OCI-LY3 (cell line): Measurements from ENCODE around the gene MRPL23.

Source experiments
- H2AFZ ChIP-seq: fragments of 200-600, 300-600 bp; shearing (Covaris generic); 2 replicates; pipeline ENCODE4 v1.6.0; 2014; ENCODE audit warnings: antibody characterized with exemption, low read depth, low read length
- H3K27ac ChIP-seq: fragments of 200-600, 300-600 bp; sonication (generic); 2 replicates; pipeline ENCODE4 v1.5.1; 2014; ENCODE audit warnings: mild to moderate bottlenecking, low read length, moderate library complexity, mixed read lengths
- H3K27me3 ChIP-seq: fragments of 200-600, 300-600 bp; sonication (generic); 2 replicates; pipeline ENCODE4 v1.6.1; 2014; ENCODE audit warnings: low read depth, low read length, mixed read lengths
- H3K36me3 ChIP-seq: fragments of 200-600, 300-600 bp; sonication (generic); replicated peaks from 2 replicates; pipeline ENCODE3; 2014; ENCODE audit warnings: low read depth, low read length, mixed read lengths
- H3K4me1 ChIP-seq: fragments of 300-600, 200-600 bp; sonication (generic); 2 replicates; pipeline ENCODE4 v1.6.1; 2014; ENCODE audit warnings: low read length, mixed read lengths
- H3K4me2 ChIP-seq: fragments of 200-600, 300-600 bp; sonication (generic); 2 replicates; pipeline ENCODE4 v1.6.1; 2014; ENCODE audit warnings: low read length, mixed read lengths
- H3K4me3 ChIP-seq: fragments of 300-600, 200-600 bp; sonication (generic); 2 replicates; pipeline ENCODE4 v1.5.1; 2014; ENCODE audit warnings: antibody characterized with exemption, mild to moderate bottlenecking, low read length, moderate library complexity
- H3K79me2 ChIP-seq: fragments of 300-600, 200-600 bp; shearing (Covaris generic); 2 replicates; pipeline ENCODE4 v1.6.1; 2014; ENCODE audit warnings: mild to moderate bottlenecking, low read length, mixed read lengths
- H3K9ac ChIP-seq: fragments of 300-600, 200-600 bp; shearing (Covaris generic); 2 replicates; pipeline ENCODE4 v1.6.0; 2014; ENCODE audit warnings: mild to moderate bottlenecking, low read length, moderate library complexity
- H3K9me3 ChIP-seq: fragments of 200-600, 300-600 bp; shearing (Covaris generic); 2 replicates; pipeline ENCODE4 v1.6.1; 2014; ENCODE audit warnings: low read length, mixed read lengths; ENCODE audit not compliant: insufficient read depth
- H4K20me1 ChIP-seq: fragments of 200-600, 300-600 bp; sonication (generic); 2 replicates; pipeline ENCODE4 v1.6.1; 2016; ENCODE audit warnings: low read length, mixed read lengths; ENCODE audit not compliant: insufficient read depth
- EZH2phosphoT487 ChIP-seq: fragments of 200-600 bp; shearing (Covaris generic); IDR thresholded peaks from 2 replicates; pipeline ENCODE4 v1.6.1; 2018; ENCODE audit warnings: antibody characterized with exemption, mixed run types, low read depth
- TF ChIP-seq, protein P1 (sequence below): fragments of 200-600, 300-600 bp; sonication (generic); IDR thresholded peaks from 2 replicates; pipeline ENCODE4 v1.5.1; 2014; ENCODE audit warnings: antibody characterized with exemption, low read length, low read depth

The MRPL23 gene

DNA sequence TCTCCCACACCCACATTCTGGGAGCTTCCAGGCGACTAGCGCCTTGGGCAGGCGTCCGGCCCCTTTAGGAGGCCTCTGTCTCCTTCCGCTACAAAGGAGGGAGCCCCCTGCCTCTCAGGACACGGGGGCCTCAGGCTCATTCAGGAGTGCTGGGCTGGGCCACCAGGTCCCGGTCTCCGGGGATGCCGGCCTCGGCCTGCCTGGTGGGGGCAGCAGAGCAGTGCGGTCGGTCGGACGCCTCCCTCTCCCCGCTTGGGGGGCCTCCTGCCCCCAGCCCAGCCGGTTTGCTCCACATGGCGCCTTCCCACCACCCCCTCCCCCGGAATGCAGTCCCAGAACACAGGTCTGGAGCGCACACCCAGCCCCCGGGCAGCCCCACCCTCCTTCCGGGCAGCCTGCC is 21.9 kb downstream of the MRPL23 start:
- H3K4me2 ChIP-seq = no peak overlapping the region
- H3K9ac ChIP-seq = no peak overlapping the region
- no peak overlapping the region for H3K4me3 ChIP-seq
- H3K27ac ChIP-seq = no peak overlapping the region
- no peaks in the 10 kb centered on the region for H3K9me3 ChIP-seq
- H3K27me3 ChIP-seq = no peaks in the 10 kb centered on the region
- H4K20me1 ChIP-seq = no peaks in the 10 kb centered on the region
- TF ChIP-seq EZH2phosphoT487 = no peak
- TF ChIP-seq, protein P1, sequence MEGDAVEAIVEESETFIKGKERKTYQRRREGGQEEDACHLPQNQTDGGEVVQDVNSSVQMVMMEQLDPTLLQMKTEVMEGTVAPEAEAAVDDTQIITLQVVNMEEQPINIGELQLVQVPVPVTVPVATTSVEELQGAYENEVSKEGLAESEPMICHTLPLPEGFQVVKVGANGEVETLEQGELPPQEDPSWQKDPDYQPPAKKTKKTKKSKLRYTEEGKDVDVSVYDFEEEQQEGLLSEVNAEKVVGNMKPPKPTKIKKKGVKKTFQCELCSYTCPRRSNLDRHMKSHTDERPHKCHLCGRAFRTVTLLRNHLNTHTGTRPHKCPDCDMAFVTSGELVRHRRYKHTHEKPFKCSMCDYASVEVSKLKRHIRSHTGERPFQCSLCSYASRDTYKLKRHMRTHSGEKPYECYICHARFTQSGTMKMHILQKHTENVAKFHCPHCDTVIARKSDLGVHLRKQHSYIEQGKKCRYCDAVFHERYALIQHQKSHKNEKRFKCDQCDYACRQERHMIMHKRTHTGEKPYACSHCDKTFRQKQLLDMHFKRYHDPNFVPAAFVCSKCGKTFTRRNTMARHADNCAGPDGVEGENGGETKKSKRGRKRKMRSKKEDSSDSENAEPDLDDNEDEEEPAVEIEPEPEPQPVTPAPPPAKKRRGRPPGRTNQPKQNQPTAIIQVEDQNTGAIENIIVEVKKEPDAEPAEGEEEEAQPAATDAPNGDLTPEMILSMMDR = no peak
- no peaks in the 10 kb centered on the region for H3K79me2 ChIP-seq
- H3K4me1 ChIP-seq = no peaks in the 10 kb centered on the region
- no peaks in the 10 kb centered on the region for H3K36me3 ChIP-seq
- no peak overlapping the region for H2AFZ ChIP-seq

- Histone ChIP-seq H3K27ac (no peak overlapping the region), H3K4me1 (no peaks in the 10 kb centered on the region), H3K4me2 (no peak overlapping the region), H3K4me3 (no peak overlapping the region), H4K20me1 (no peaks in the 10 kb centered on the region), H3K9me3 (no peaks in the 10 kb centered on the region), H3K79me2 (no peaks in the 10 kb centered on the region), H3K9ac (no peak overlapping the region), H2AFZ (no peak overlapping the region), H3K36me3 (no peaks in the 10 kb centered on the region), H3K27me3 (no peaks in the 10 kb centered on the region)
- TF ChIP-seq EZH2phosphoT487 = no peak
- TF ChIP-seq, protein P1 = no peak
Measured at GRCh38 chr11:1969776-1970175, 22.6 kb downstream of the MRPL23 start.

DNA sequence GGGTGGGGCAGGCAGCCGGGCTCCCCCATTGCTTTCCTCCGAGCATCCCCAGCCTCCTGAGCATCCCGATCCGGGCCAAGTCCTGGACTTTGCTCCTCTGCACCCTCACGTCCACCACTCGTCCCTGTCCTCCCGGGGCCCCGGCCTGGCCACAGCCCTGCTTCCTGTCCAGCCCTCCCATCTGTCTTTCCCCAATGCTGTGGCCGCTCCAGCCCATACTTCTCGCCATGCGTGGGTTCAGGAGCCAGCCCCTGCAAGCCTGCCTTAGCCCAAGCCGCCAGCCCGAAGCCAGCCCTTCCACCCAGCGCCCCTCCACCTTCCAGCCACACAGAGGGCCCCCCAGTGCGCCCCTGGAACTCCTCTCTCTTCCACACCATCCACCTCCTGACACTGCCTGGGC is 23.8 kb downstream of the MRPL23 start:
- Histone ChIP-seq H4K20me1 (no peaks in the 10 kb centered on the region), H3K36me3 (no peaks in the 10 kb centered on the region), H3K27ac (no peak overlapping the region), H3K27me3 (no peaks in the 10 kb centered on the region), H3K79me2 (no peaks in the 10 kb centered on the region), H3K9me3 (no peaks in the 10 kb centered on the region), H3K4me2 (no peak overlapping the region), H3K9ac (no peak overlapping the region), H2AFZ (no peak overlapping the region), H3K4me1 (no peaks in the 10 kb centered on the region), H3K4me3 (no peak overlapping the region)
- TF ChIP-seq, protein P1 = no peak
- no peak for TF ChIP-seq EZH2phosphoT487

GRCh38 chr11:1975185-1975584 is 28.1 kb downstream of the MRPL23 start:
- H3K4me2 ChIP-seq = no peak overlapping the region
- H3K27ac ChIP-seq = no peak overlapping the region
- H3K9me3 ChIP-seq = no peaks in the 10 kb centered on the region
- TF ChIP-seq EZH2phosphoT487 = no peak
- TF ChIP-seq, protein P1 = no peak
- no peak overlapping the region for H2AFZ ChIP-seq
- no peaks in the 10 kb centered on the region for H3K4me1 ChIP-seq
- no peaks in the 10 kb centered on the region for H3K27me3 ChIP-seq
- no peaks in the 10 kb centered on the region for H3K36me3 ChIP-seq
- H3K9ac ChIP-seq = no peak overlapping the region
- H3K79me2 ChIP-seq = no peaks in the 10 kb centered on the region
- no peak overlapping the region for H3K4me3 ChIP-seq
- no peaks in the 10 kb centered on the region for H4K20me1 ChIP-seq
